GM12801 (cell line): Measurements from ENCODE around the gene SPATA45.

Experiments used
- TF ChIP-seq, protein P1 (sequence below): IDR thresholded peaks from one replicate; pipeline ENCODE4 v1.5.1; 2011; ENCODE audit warnings: control low read depth; ENCODE audit not compliant: insufficient read length; ENCODE audit errors: extremely low read depth

SPATA45 gene

DNA sequence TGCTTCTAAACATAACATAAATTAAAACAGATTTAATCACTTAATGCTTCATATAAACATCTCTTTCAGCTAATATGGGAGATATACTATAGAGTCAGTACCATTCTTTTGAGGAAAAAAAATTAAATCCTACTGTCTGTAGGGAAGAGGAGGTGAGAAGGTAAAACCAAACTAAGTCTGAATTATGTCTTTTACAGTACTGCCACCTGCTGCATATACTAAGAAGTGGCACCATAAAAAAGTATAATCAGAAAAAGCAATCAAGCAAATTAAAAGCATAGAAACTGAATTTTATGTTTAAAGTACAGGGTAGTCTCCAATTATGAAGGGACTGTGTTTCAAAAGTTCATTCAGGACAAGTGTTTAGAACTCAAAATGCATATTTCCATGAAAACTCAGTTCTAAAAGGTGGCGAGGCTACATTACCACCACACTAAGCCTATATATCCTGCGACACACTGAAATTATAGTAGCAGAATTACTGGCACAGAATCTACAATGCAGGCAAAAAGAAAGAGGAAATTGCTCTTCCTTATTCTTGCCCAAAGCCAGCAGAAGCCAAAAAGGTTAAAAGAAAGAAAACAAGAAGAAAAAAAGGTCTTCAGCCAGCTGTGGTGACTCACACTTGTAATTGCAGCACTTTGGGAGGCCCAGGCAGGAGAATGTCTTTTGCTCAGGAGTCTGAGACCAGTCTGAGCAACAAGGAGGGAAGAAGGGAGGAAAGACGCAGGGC lies 64.9 kb downstream of the SPATA45 start:
- TF ChIP-seq, protein P1, sequence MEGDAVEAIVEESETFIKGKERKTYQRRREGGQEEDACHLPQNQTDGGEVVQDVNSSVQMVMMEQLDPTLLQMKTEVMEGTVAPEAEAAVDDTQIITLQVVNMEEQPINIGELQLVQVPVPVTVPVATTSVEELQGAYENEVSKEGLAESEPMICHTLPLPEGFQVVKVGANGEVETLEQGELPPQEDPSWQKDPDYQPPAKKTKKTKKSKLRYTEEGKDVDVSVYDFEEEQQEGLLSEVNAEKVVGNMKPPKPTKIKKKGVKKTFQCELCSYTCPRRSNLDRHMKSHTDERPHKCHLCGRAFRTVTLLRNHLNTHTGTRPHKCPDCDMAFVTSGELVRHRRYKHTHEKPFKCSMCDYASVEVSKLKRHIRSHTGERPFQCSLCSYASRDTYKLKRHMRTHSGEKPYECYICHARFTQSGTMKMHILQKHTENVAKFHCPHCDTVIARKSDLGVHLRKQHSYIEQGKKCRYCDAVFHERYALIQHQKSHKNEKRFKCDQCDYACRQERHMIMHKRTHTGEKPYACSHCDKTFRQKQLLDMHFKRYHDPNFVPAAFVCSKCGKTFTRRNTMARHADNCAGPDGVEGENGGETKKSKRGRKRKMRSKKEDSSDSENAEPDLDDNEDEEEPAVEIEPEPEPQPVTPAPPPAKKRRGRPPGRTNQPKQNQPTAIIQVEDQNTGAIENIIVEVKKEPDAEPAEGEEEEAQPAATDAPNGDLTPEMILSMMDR, result no peak

DNA sequence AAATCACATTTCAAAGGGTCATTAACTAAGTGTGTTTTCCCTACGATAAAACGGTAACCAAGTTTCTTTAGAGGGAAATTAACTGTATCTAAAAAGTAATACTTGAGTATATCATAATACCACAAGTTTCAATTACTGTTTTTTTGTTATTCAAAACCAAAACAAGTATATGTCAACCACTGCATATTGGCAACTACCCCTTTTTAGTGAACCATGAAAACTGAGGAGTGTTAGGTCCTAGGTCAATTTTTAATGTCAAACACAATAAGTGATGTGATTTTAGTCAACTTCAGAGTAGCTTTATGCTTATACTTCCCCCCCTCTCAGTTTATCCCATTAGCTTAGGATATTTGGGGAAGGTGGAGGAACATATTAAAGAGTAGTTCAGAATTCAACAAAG lies 66.2 kb downstream of the SPATA45 start:
- TF ChIP-seq, protein P1, result no peak

DNA sequence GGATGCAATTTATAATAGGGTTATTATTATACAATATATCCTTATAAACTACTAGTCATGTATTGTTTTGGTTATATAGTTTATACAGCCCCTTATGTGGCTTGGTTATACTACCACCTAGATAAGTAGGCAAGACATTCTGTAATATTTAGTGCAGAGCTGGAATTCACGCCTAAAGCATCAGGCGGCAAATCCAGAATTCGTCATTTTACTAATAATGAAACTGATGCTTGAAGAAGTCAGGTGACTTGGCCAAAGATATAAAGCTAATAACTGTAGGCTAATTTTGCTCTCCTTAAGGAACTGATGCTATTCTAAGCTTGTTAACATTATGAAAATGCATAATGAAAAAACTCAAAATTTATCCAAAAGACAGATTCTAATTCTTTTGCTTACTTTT lies 66.7 kb downstream of the SPATA45 start:
- TF ChIP-seq, protein P1, result no peak
